LNCaP clone FGC (cell line): ENCODE measurements around the gene DEDD2.

ENCODE experiments used
- DNase-seq: peaks from one replicate; pipeline ENCODE4 v3.0.0-alpha.2; 2011; ENCODE audit warnings: low read depth
- H3K4me3 ChIP-seq: 2 replicates; pipeline ENCODE4 v1.5.1; 2011; ENCODE audit warnings: mild to moderate bottlenecking, low read depth, low read length, control low read depth
- TF ChIP-seq, protein P1 (sequence below): IDR thresholded peaks from 2 replicates; pipeline ENCODE4 v1.5.1; 2012; ENCODE audit warnings: mild to moderate bottlenecking; ENCODE audit not compliant: control insufficient read depth, insufficient read depth; ENCODE audit errors: extremely low read depth

DEDD2 gene

DNA sequence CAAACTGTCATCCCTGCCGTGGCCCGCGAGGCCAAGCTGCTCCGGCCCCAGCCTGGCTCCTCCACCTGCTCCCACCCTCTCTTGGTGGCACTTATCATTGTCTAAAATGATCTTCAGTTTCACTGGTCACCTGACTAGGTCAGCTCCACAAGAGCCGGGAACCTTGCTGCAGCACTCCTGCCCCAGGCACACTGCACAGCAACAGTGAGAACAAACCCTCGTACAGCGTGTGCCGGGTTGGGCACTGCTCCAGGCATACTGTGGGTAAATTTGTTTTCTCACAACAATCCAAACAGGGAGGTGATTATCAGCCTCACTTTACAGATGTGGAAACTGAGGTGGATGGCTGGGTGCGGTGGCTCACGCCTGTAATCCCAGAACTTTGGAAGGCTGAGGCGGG is 8.9 kb downstream of the DEDD2 start:
- no peak overlapping the region for H3K4me3 ChIP-seq
- DNase-seq = peak; percentile 30
- TF ChIP-seq, protein P1, sequence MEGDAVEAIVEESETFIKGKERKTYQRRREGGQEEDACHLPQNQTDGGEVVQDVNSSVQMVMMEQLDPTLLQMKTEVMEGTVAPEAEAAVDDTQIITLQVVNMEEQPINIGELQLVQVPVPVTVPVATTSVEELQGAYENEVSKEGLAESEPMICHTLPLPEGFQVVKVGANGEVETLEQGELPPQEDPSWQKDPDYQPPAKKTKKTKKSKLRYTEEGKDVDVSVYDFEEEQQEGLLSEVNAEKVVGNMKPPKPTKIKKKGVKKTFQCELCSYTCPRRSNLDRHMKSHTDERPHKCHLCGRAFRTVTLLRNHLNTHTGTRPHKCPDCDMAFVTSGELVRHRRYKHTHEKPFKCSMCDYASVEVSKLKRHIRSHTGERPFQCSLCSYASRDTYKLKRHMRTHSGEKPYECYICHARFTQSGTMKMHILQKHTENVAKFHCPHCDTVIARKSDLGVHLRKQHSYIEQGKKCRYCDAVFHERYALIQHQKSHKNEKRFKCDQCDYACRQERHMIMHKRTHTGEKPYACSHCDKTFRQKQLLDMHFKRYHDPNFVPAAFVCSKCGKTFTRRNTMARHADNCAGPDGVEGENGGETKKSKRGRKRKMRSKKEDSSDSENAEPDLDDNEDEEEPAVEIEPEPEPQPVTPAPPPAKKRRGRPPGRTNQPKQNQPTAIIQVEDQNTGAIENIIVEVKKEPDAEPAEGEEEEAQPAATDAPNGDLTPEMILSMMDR = no peak

DNA sequence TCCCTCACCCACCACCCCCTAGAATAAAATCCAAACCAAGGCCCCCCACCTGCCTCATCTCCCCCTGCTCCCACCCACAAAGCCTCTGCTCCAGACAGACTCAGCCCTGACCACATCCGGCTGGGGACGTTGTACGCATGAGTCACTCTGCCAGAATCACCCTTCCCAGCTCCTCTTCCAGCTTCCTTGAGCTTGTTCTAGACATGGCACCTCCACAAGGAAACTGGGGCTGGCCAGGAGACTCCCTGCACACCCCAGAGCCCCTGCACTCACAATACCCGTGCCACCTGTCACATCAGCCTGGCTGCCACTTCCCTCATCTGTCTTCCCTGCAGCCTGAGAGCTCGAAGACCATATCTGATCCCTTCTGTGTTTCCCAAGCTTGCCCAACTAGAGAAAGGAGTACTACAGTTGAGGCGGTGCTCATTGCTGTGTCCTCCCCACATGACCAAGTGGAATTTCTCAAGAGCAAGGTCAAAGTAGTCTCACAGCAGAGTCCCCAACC is 9.7 kb downstream of the DEDD2 start:
- TF ChIP-seq, protein P1 = no peak
- no peak for DNase-seq
- H3K4me3 ChIP-seq = no peak overlapping the region

DNA sequence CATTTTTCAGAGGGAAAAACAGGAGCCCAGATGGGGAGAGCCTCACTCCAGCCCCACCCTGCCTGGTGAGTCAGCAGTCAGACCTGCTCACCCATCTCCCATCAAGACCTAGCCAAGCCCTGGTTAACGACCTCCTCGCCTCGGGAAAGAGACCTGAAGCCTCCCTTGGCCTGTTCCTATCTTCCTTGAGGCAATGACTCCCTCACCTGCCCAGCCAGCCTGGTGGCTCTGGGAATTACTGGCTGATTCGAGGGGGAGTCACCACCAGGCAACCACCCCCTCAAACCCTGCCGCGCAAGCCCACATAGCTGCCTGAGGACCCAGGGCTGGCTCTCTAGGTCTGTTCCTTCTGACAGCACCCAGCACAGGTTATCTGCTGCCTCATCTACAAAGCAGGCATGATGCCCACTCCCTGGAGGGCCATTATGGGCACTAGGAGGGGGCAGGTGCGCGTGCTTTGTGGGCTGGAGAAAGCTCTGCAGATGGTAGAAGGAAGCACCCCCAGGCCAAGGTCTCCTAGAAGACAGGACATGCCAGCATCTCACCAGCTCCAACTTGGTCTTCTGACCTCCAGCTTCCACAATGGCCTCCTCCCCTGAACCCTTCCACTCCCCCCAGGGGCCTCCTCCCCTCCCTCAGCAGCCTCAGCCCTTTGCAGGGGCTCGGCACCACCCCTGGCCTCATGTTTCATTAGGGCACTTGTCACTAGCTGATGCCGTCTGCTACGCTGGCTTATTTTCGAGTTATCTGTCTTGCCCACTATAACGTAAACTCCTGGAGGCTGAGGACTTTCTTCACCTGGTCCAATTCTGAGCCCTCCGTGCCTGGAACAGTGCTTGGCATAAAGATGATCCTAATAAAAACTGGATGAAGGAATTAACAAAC is 10.4 kb downstream of the DEDD2 start:
- no peak overlapping the region for H3K4me3 ChIP-seq
- no peak for DNase-seq

DNA sequence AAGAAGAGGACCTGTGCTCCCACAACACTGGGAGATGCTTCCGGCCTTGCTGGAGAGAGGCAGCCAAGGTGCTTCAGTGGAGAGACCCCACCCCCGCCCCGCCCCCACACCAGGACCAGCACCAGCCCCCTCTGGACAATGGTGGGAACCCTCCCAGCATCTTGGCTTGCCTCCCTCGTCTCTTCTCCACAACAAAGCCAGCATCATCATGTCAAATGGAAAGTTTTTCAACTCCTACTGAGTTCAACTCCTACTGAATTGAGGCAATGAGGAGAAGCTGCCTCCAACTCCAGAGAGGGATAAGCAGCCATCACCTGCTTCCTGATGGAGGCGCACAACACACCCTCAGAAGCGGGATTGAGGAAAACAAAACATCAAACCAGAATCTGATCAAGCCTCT is 12.8 kb downstream of the DEDD2 start:
- DNase-seq = no peak
- H3K4me3 ChIP-seq = no peak overlapping the region
- TF ChIP-seq, protein P1 = no peak

More for the DNA sequence above, 10.4 kb downstream of the DEDD2 start:
- TF ChIP-seq, protein P1 = no peak

DNA sequence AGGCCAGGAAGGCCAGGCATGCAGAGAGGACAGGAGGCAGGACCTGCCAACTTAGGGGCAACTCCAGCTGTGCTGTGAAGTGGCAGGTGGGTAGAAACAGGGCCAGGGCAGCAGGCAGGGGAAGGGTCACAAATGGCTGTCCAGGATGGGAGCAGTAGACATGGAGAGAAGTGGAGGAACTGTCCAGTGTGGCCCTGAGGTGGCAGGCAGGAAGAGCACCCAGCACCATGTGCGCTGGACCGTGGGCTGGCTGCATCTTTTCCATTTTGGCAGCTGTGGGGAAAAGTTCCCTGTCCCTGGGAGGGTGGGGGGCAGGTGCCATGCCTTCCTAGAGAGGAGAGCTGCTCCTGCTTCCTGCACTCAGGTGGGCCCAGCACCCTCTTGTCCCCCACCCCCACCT is 13.8 kb downstream of the DEDD2 start:
- TF ChIP-seq, protein P1 = no peak
- no peak overlapping the region for H3K4me3 ChIP-seq
- no peak for DNase-seq

DNA sequence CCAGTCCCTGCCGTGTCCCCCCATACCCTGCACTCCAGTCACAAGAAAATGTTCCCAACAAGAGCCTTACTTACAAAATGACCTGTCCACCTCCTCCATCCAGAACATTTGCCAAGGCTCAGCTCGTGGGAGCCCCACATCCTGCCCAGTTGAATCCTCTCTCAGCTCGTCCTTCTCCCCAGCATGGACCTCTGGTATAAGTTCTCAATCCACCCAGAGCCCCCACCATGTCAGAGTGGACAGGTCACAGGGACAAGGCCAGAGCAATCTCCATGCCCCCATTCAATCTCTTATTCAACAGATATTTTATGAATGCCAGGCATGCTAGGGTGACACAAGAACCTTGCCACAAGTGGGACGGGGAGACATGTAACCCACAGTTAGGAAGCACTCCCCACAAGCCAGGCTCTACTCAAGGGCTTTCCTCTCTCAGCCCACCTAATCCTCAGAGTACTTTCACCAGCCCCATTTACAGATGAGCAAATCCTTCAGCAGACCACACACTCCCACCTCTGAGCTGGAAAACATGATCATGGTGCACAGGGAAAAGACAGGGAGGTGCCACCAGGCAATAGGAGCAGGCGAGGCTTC is 15.1 kb downstream of the DEDD2 start:
- no peak for DNase-seq
- no peak overlapping the region for H3K4me3 ChIP-seq

More for the DNA sequence above, 15.1 kb downstream of the DEDD2 start:
- TF ChIP-seq, protein P1 = no peak
